Measurements from ENCODE around the gene PTPRQ. TPM values are rescaled to one million over a fixed set of nuclear protein-coding genes. Genes with fewer than 3 reads are reported as not detected.

Gene PTPRQ
- total and polyA plus RNA-seq, 9 of the 15 experiments (the other 6 are each of a cell fraction or from before 2014, with no cell fraction given): not detected

- H3K36me3 ChIP-seq (ENCODE audit: control insufficient read depth, insufficient read depth, low read length): no peaks in the 10 kb centered on the region
- ChIA-PET POLR2A (no interaction called here), CTCF (ENCODE audit: low intra/inter-chr PET ratio) (no interaction called here)
- no peaks in the 10 kb centered on the region for H3K79me2 ChIP-seq (ENCODE audit: control insufficient read depth, insufficient read depth, low read length)
- intact Hi-C loops (cut with micrococcal nuclease): no loop called here
- ATAC-seq: no peak
- H3K27ac ChIP-seq (ENCODE audit: extremely low read depth, low read depth, low read length): no peak overlapping the region
- H3K9me1 ChIP-seq (ENCODE audit: control insufficient read depth, insufficient read depth, low read length): no peaks in the 10 kb centered on the region
- no peaks in the 10 kb centered on the region for H3K4me1 ChIP-seq (replicated peaks in 1 of 2; ENCODE audit: control insufficient read depth in 2 of 2, insufficient read depth in 2 of 2, low read length in 2 of 2)
- 0% methylated on average over 2 of the region's 2 CpGs for WGBS (ENCODE audit: insufficient coverage, low coverage, missing lambda C conversion rate)
- H3K4me2 ChIP-seq (ENCODE audit: insufficient read depth, low read length): no peak overlapping the region
- H3K4me3 ChIP-seq: no peak overlapping the region
- H3K9me3 ChIP-seq (replicated peaks; ENCODE audit: control insufficient read depth, insufficient read depth, low read depth, low read length): no peaks in the 10 kb centered on the region; the same call in 1 of the 2 replicates
- no peak overlapping the region for H3K9ac ChIP-seq (ENCODE audit: insufficient read depth in 1 of 2, low read depth in 2 of 2, low read length in 2 of 2)
- H2AFZ ChIP-seq (ENCODE audit: low read depth, low read length): no peak overlapping the region
- no TSS peak for BruUV-seq (replicated peaks)
- no peak for DNase-seq (ENCODE audit: extremely low read depth in 1 of 4, low spot score in 3 of 4)
- no peak for FAIRE-seq
- in situ Hi-C loops (cut with MboI): no loop called here
- H3K27me3 ChIP-seq (ENCODE audit: control insufficient read depth in 2 of 2, insufficient read depth in 2 of 2, low read length in 2 of 2): no peaks in the 10 kb centered on the region
- H4K20me1 ChIP-seq (replicated peaks; ENCODE audit: control insufficient read depth, insufficient read depth, low read length): no peaks in the 10 kb centered on the region
- TF ChIP-seq ZBTB40 (IDR thresholded peaks at IDR 0.05) (no peak), ZBTB40 (CRISPR knock-in tag; IDR thresholded peaks at IDR 0.05) (no peak), ZNF282 (CRISPR knock-in tag; IDR thresholded peaks at IDR 0.05) (no peak), ZNF280A (IDR thresholded peaks at IDR 0.05; ENCODE audit: low read depth, partially characterized antibody) (no peak), MIER1 (IDR thresholded peaks at IDR 0.05; ENCODE audit: low read depth) (no peak), E2F1 (CRISPR knock-in tag; IDR thresholded peaks at IDR 0.05) (no peak), CXXC5 (CRISPR knock-in tag; IDR thresholded peaks at IDR 0.05) (no peak), CHD1 (IDR thresholded peaks at IDR 0.05; ENCODE audit: low read length) (no peak), CREM (IDR thresholded peaks at IDR 0.05; ENCODE audit: low read depth) (no peak), DIDO1 (tag; IDR thresholded peaks at IDR 0.05; ENCODE audit: low read depth) (no peak), BDP1 (IDR thresholded peaks at IDR 0.05; ENCODE audit: insufficient read depth, insufficient read length) (no peak)
These were observed 176.2 kb downstream of the PTPRQ start for GRCh38 chr12:80620281-80620680.

Measured in K562 (cell line).